Stimulated activated naive B cell treated with anti-CD40 and anti-IgM and Interleukin-4, amounts not matched to agents 10 μg/mL and 1 μg/mL and 100 μg/mL, for 72 hours (primary cell): ENCODE measurements around the gene CD93.

Experiments used
- ATAC-seq, 2 donors: fragments of 150-1000 bp; cut with Tn5 transposase; replicated peaks; 2 replicates each; pipeline ENCODE4 v1.10.0; 2021; ENCODE audit warnings: moderate library complexity in 1 of 2
- DNase-seq: peaks from one replicate; pipeline ENCODE4 v3.0.0; 2021
- H3K27ac Mint-ChIP-seq: one replicate; pipeline ENCODE4 v1.8.0; 2022; ENCODE audit warnings: mild to moderate bottlenecking, mixed read lengths
- H3K27me3 Mint-ChIP-seq, 2 donors: one replicate each; pipeline ENCODE4 v1.8.0; 2022; ENCODE audit warnings: mixed read lengths in 2 of 2
- H3K36me3 Mint-ChIP-seq, 2 donors: one replicate each; pipeline ENCODE4 v1.8.0; 2022; ENCODE audit warnings: mixed read lengths in 2 of 2, mild to moderate bottlenecking in 1 of 2
- H3K4me1 Mint-ChIP-seq, 2 donors: one replicate each; pipeline ENCODE4 v1.8.0; 2022; ENCODE audit warnings: mixed read lengths in 2 of 2, mild to moderate bottlenecking in 1 of 2
- H3K4me3 Mint-ChIP-seq, 2 donors: one replicate each; pipeline ENCODE4 v1.8.0; 2022; ENCODE audit warnings: mild to moderate bottlenecking in 2 of 2, mixed read lengths in 2 of 2, moderate library complexity in 1 of 2
- H3K9me3 Mint-ChIP-seq, 2 donors: one replicate each; pipeline ENCODE4 v1.8.0; 2022; ENCODE audit warnings: mixed read lengths in 2 of 2, mild to moderate bottlenecking in 1 of 2

The CD93 gene

DNA sequence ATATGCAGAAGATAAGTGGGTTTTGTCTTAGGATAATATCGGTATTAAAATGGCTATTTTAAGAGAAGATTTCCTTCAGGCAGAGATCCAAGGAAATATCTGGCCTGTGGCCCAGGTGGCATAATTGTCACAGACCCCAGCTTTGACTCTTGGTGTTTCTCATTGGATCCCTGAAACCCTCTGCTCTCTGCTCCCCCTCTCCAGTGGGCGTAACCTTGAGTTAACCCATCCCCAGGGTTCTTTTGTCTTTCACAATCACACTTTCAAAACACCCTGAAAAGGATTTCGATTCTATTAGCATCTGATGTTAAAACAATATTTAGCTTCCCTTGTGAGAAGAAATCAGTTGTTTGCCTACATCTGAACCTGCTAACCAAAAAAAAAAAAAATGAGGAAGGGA, 43.9 kb downstream of the CD93 start:
- no peaks in the 10 kb centered on the region for H3K36me3 Mint-ChIP-seq
- no peak overlapping the region for H3K27ac Mint-ChIP-seq
- ATAC-seq (no peak), DNase-seq (no peak)
- H3K27me3 Mint-ChIP-seq: peaks cover 37 to 54% of the 10 kb centered on the region in 2 donors
- H3K4me3 Mint-ChIP-seq: no peak overlapping the region
- H3K9me3 Mint-ChIP-seq: no peaks in the 10 kb centered on the region
- H3K4me1 Mint-ChIP-seq: peaks cover 0 to 3% of the 10 kb centered on the region in 2 donors

GRCh38 chr20:23039885-23040508, 46.1 kb downstream of the CD93 start:
- DNase-seq (no peak), ATAC-seq (no peak)
- Mint-ChIP-seq H3K4me3 (no peak overlapping the region), H3K4me1 (no peaks in the 10 kb centered on the region), H3K9me3 (peaks cover 0 to 1% of the 10 kb centered on the region in 2 donors), H3K27ac (no peak overlapping the region), H3K27me3 (peaks cover 44 to 60% of the 10 kb centered on the region in 2 donors), H3K36me3 (no peaks in the 10 kb centered on the region)

DNA sequence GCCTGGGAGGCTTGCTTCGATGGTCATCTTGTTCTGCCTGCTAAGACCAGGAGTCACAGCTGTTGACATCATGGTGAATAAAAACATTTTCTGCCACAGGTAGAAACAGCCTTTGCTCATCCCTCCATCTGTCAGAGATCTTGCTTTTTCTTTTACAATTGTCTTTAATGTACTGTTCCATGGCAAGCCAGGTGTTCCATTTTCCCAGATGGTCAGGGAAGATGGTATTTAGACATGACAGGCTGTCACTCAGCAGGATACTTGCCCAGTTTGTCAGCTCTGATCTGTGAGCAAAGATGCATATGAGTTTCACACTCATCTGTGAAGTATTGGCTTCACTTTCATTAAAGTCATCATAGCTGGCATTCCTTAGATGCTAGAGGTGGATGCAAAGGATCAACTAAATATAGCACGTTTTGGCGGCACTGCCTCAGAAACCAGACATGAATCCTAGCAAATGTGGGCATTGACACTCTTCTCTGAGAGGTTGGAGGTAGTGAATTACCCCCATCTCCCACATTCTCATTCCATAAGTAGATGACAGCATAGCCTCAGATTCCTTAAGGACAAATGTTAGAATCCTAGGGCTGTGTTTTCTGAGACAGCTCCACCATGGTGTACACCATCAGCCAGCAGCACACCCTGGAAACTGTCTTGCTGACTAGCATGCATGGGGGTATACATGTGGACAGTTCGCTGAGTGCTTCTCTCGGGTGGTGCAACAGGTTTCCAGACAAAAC, 46.8 kb downstream of the CD93 start:
- Mint-ChIP-seq H3K4me1 (no peaks in the 10 kb centered on the region), H3K36me3 (no peaks in the 10 kb centered on the region), H3K27me3 (peaks cover 42 to 64% of the 10 kb centered on the region in 2 donors), H3K9me3 (peaks cover 0 to 1% of the 10 kb centered on the region in 2 donors), H3K4me3 (no peak overlapping the region), H3K27ac (no peak overlapping the region)
- DNase-seq (no peak), ATAC-seq (no peak)

DNA sequence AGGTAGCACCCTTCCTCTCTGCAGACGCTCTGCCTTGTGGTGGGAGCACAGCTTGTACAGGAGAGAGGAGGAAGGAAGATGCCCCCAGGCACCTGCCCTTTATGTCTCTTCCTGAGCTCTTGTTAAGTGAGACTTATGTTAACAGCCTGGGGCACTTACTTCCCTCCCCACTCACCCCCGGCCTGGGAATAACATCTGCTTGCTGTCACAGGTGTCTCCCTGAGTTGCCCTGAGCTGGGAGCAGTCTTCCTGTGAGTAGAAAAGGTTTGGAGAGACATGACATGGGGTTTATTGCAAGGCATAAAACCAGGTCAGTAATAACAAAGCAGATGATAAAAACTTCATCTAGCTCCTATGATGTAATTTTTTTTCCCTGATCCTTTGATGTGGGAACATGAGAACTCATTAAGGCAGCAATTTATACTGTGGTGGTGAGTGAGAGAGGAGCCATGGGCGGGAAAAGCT, 49.1 kb downstream of the CD93 start:
- H3K36me3 Mint-ChIP-seq: no peaks in the 10 kb centered on the region
- peaks cover 0 to 2% of the 10 kb centered on the region in 2 donors for H3K4me1 Mint-ChIP-seq
- no peak overlapping the region for H3K4me3 Mint-ChIP-seq
- H3K27ac Mint-ChIP-seq: no peak overlapping the region
- peaks cover 0 to 1% of the 10 kb centered on the region in 2 donors for H3K9me3 Mint-ChIP-seq
- no peak for ATAC-seq
- H3K27me3 Mint-ChIP-seq: peaks cover 38 to 68% of the 10 kb centered on the region in 2 donors
- DNase-seq: no peak

DNA sequence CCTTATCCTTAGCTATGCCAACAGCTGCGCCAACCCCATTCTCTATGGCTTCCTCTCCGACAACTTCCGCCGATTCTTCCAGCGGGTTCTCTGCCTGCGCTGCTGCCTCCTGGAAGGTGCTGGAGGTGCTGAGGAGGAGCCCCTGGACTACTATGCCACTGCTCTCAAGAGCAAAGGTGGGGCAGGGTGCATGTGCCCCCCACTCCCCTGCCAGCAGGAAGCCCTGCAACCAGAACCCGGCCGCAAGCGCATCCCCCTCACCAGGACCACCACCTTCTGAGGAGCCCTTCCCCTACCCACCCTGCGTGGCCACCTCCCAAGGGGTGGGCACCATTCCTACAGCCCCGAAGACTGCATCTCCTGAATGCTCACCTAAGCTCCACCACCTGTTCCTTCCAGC, 49.8 kb downstream of the CD93 start:
- Mint-ChIP-seq H3K4me3 (no peak overlapping the region), H3K9me3 (peaks cover 0 to 1% of the 10 kb centered on the region in 2 donors), H3K36me3 (no peaks in the 10 kb centered on the region), H3K27me3 (peaks cover 38 to 68% of the 10 kb centered on the region in 2 donors), H3K4me1 (peaks cover 0 to 2% of the 10 kb centered on the region in 2 donors), H3K27ac (no peak overlapping the region)
- no peak for ATAC-seq
- DNase-seq: no peak

GRCh38 chr20:23035731-23036130, 50.4 kb downstream of the CD93 start:
- ATAC-seq: no peak
- peaks cover 0 to 1% of the 10 kb centered on the region in 2 donors for H3K9me3 Mint-ChIP-seq
- H3K36me3 Mint-ChIP-seq: no peaks in the 10 kb centered on the region
- H3K27me3 Mint-ChIP-seq: peaks cover 37 to 66% of the 10 kb centered on the region in 2 donors
- H3K4me1 Mint-ChIP-seq: peaks cover 0 to 2% of the 10 kb centered on the region in 2 donors
- no peak overlapping the region for H3K27ac Mint-ChIP-seq
- DNase-seq: no peak
- H3K4me3 Mint-ChIP-seq: no peak overlapping the region

- DNase-seq (no peak), ATAC-seq (no peak)
- peaks cover 0 to 1% of the 10 kb centered on the region in 2 donors for H3K9me3 Mint-ChIP-seq
- no peak within 1 kb of the TSS for H3K27ac Mint-ChIP-seq
- no peaks in the 10 kb centered on the region for H3K36me3 Mint-ChIP-seq
- H3K27me3 Mint-ChIP-seq: peaks cover 33 to 59% of the 10 kb centered on the region in 2 donors
- H3K4me3 Mint-ChIP-seq: no peak within 1 kb of the TSS
- peaks cover 0 to 2% of the 10 kb centered on the region in 2 donors for H3K4me1 Mint-ChIP-seq
Measured at GRCh38 chr20:23034721-23035671, 51.1 kb downstream of the CD93 start, which contains the start of gene SSTR4. Gene SSTR4 (plus strand): TSS chr20:23035312. CDS start chr20:23035484, 172 bp downstream.

DNA sequence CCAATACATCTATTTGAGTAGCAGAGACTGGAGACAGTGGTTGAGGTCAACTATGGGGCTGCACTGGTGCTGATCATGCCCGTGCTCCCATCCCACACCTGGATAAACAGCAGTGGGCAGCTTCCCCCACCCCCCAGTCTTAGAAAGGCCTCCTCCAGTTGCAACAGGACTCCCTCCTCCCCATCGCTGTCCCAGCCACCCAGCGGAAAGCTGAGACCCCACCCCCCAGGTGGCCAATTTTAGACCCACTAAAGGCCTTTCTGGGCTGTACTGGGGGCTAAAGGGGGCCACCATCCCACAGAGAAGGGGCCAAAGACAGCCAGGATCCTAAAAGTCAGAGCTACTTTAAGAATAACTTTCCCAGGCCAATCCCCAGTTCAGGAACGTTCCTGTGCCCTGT, 52.2 kb downstream of the CD93 start:
- Mint-ChIP-seq H3K4me3 (no peak overlapping the region), H3K36me3 (no peaks in the 10 kb centered on the region), H3K27me3 (peaks cover 33 to 56% of the 10 kb centered on the region in 2 donors), H3K27ac (no peak overlapping the region), H3K9me3 (peaks cover 0 to 1% of the 10 kb centered on the region in 2 donors), H3K4me1 (peaks cover 0 to 2% of the 10 kb centered on the region in 2 donors)
- DNase-seq (no peak), ATAC-seq (no peak)

DNA sequence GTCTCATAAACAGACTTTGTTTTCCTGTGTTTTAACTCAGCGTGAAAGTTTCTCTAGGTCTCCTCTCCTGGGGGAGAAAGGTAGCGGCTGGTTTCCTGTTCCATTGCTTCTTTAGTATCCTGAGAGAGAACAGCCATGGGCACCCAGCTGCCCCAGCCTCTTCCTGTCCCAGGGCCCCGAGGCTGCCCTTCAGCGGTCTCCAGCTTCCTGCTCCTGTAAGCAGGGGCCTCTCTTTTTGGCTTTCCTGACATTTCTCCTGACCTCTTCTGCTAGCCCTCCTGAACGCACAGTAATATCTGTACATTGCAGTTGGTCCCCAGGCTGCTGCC, 53.4 kb downstream of the CD93 start:
- Mint-ChIP-seq H3K4me3 (no peak overlapping the region), H3K27ac (no peak overlapping the region), H3K4me1 (peaks cover 0 to 2% of the 10 kb centered on the region in 2 donors), H3K27me3 (peaks cover 28 to 46% of the 10 kb centered on the region in 2 donors), H3K36me3 (no peaks in the 10 kb centered on the region), H3K9me3 (peaks cover 0 to 1% of the 10 kb centered on the region in 2 donors)
- ATAC-seq (no peak), DNase-seq (no peak)

DNA sequence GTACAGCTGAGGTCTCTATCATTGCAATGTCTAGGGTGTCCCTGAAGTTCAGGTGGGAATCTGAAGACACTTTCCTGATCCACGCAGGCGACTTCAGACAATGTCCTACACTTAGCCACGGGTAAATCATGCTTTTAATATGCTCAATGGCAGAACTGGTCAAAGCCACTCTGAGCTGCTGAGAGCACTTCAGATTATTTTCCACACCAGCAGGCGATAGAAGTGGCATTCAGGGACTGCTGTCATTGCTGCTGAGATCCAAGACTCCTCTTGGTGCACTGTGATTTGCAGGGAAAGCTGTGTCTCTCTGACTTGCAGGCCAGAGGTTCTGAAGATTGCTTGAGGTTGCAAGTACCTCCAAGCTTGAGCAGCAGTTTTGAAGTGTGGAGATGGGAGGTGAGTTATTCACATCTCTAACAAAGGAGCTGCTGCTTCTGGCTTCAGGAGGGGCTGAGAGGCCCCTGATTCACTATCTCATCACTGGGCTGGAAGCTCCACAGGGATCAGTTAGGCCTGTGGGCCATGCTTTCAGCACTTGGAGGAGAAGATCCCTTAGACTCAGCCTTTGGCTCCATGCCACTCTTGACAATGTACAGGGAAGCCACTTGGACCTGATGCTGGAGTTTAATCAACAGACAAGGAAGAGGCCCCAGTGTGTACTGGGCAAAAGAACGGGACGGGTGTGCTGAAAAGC, 53.9 kb downstream of the CD93 start:
- Mint-ChIP-seq H3K36me3 (no peaks in the 10 kb centered on the region), H3K27ac (no peak overlapping the region), H3K9me3 (peaks cover 0 to 1% of the 10 kb centered on the region in 2 donors), H3K4me3 (no peak overlapping the region), H3K4me1 (peaks cover 0 to 2% of the 10 kb centered on the region in 2 donors), H3K27me3 (peaks cover 25 to 41% of the 10 kb centered on the region in 2 donors)
- ATAC-seq (no peak), DNase-seq (no peak)

DNA sequence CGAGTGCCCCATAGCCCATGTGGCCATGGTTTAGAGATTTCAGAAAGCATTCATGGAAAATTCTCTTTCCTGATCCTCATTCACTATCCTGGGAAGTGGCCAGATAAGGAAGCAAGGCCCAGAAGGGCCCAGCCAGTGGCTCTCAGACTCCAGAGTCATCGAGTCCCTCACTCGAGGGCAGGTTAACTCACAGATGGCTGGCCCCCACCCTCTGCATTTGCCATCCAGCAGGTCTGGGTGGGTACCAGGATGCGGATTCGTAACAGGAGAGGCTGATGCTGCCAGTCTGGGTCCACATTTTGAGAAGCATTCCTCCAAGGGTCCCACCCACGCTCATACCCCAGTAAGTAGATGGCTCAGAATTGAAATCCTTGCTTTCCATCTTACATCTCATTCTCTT, 54.8 kb downstream of the CD93 start:
- Mint-ChIP-seq H3K4me1 (peaks cover 0 to 2% of the 10 kb centered on the region in 2 donors), H3K27me3 (peaks cover 16 to 33% of the 10 kb centered on the region in 2 donors), H3K9me3 (no peaks in the 10 kb centered on the region), H3K36me3 (no peaks in the 10 kb centered on the region), H3K27ac (no peak overlapping the region), H3K4me3 (no peak overlapping the region)
- ATAC-seq: no peak
- no peak for DNase-seq
